Cardiac fibroblast (primary cell): ENCODE data around the gene SGMS2.
"Not testable (repeated sequence)": the region's sequence is repeated elsewhere in the genome, so short reads cannot be mapped to it uniquely, and the experiment has no call there.

Experiments used
- DNase-seq, 2 donors: peaks; one replicate each; pipeline versions ENCODE4 v3.0.0 to v3.0.0-alpha.2; 2010; ENCODE audit warnings: low read depth in 2 of 2
- H3K4me3 ChIP-seq, 2 donors: replicated peaks in 1 of 2; 1 replicate in 1 of 2; 2 replicates in 1 of 2; pipeline ENCODE4 v1.5.1; 2011; ENCODE audit warnings: low read depth in 2 of 2, low read length in 2 of 2, mild to moderate bottlenecking in 2 of 2, moderate library complexity in 1 of 2
- CTCF ChIP-seq: IDR thresholded peaks from one replicate; pipeline ENCODE4 v1.5.1; 2011; ENCODE audit warnings: low read depth, mild to moderate bottlenecking, low read length, inconsistent platforms

Gene SGMS2

GRCh38 chr4:107897823-107898222, 73.1 kb downstream of the SGMS2 start:
- no peak for TF ChIP-seq CTCF
- DNase-seq: no peak
- H3K4me3 ChIP-seq: no peak overlapping the region

- TF ChIP-seq CTCF: no peak
- no peak overlapping the region for H3K4me3 ChIP-seq
- no peak for DNase-seq
Measured at GRCh38 chr4:107900067-107900466, 75.3 kb downstream of the SGMS2 start.

- DNase-seq: no peak
- TF ChIP-seq CTCF: no peak
- no peak overlapping the region for H3K4me3 ChIP-seq
Measured at GRCh38 chr4:107900508-107900907, 75.8 kb downstream of the SGMS2 start.

GRCh38 chr4:107901213-107901934, 76.6 kb downstream of the SGMS2 start:
- no peak for TF ChIP-seq CTCF
- no peak for DNase-seq

GRCh38 chr4:107902715-107903114, 78.0 kb downstream of the SGMS2 start:
- H3K4me3 ChIP-seq: no peak overlapping the region
- no peak for TF ChIP-seq CTCF
- no peak for DNase-seq

More at GRCh38 chr4:107901213-107901934, 76.6 kb downstream of the SGMS2 start:
- no peak overlapping the region for H3K4me3 ChIP-seq

GRCh38 chr4:107905082-107905481, 80.3 kb downstream of the SGMS2 start:
- H3K4me3 ChIP-seq, DNase-seq: not testable (repeated sequence)

GRCh38 chr4:107906458-107907100, 81.8 kb downstream of the SGMS2 start:
- no peak for TF ChIP-seq CTCF
- DNase-seq: no peak
- H3K4me3 ChIP-seq: no peak overlapping the region
